Esophagus squamous epithelium (tissue), 5 donors: ENCODE results near the gene MBNL2. TPM values are rescaled to one million over a fixed set of nuclear protein-coding genes. Genes with fewer than 3 reads are reported as not detected.
A peak's percentile ranks its signal among the peaks of the same experiment; 100 is the strongest.

ENCODE experiments used
- DNase-seq: peaks from one replicate; lab custom pipeline; 2025; lab: John Stamatoyannopoulos, UW
- H3K27ac ChIP-seq, 4 donors: fragments of 200-600 bp; sonication (generic); one replicate each; pipeline ENCODE4 v1.5.1; 2016 to 2019; ENCODE audit warnings: mild to moderate bottlenecking in 1 of 4
- H3K27me3 ChIP-seq, 4 donors: fragments of 200-600 bp; sonication (generic); 1 replicate in 3 of 4; 2 replicates in 1 of 4; pipeline versions ENCODE4 v1.5.1 to v1.6.0; 2017 to 2021; ENCODE audit warnings: antibody characterized with exemption in 1 of 4
- H3K36me3 ChIP-seq, 3 donors: fragments of 200-600 bp; sonication (generic); one replicate each; pipeline ENCODE4 v1.5.1; 2016 to 2019
- H3K4me1 ChIP-seq, 3 donors: fragments of 200-600 bp; sonication (generic); one replicate each; pipeline ENCODE4 v1.5.1; 2017 to 2019
- H3K4me3 ChIP-seq, 4 donors: fragments of 200-600 bp; sonication (generic); 1 replicate in 3 of 4; 2 replicates in 1 of 4; pipeline ENCODE4 v1.5.1; 2016 to 2019; ENCODE audit warnings: mild to moderate bottlenecking in 2 of 4, moderate library complexity in 1 of 4
- H3K9me3 ChIP-seq, 3 donors: fragments of 200-600 bp; sonication (generic); one replicate each; pipeline ENCODE4 v1.5.1; 2016 to 2019
- CTCF ChIP-seq, 6 experiments: fragments of 450-650 bp in 4 of 6; fragments of 200-600 bp in 2 of 6; sonication (generic) in 2 of 6; IDR thresholded peaks; one replicate each; pipeline ENCODE4 v1.5.1; 2016 to 2019; ENCODE audit warnings: antibody characterized with exemption in 6 of 6, mild to moderate bottlenecking in 4 of 6, moderate library complexity in 4 of 6
- POLR2A ChIP-seq, 4 donors: fragments of 450-650 bp; IDR thresholded peaks; one replicate each; pipeline ENCODE4 v1.6.1; 2017; ENCODE audit warnings: antibody characterized with exemption in 4 of 4, mild to moderate bottlenecking in 4 of 4, moderate library complexity in 3 of 4
- WGBS, 2 donors: methylation state at CpG; one replicate each; pipeline ENCODE4 v1.1.5; 2018; 5-methylcytosine and 5-hydroxymethylcytosine counted together
- intact Hi-C: fragments of 100-400 bp; cut with DNase I; formaldehyde crosslinking; loops from one replicate; pipeline ENCODE4 v1.15.0; 2022
- total RNA-seq, 4 donors: library from RNA; depleted of rRNA; stranded (reverse); fragments of >200 nt; gene quantifications; one replicate each; pipeline ENCODE4 v1.1.0, GENCODE V29; 2016
- donor health status: DM: yes; HTN: yes; CAD: no.

The MBNL2 gene
- total RNA-seq, 4 donors from 2014 or later, result 18.3 to 58.7 (median 29.7) TPM

GRCh38 chr13:97225533-97225932 lies 3.4 kb downstream of the MBNL2 start:
- Histone ChIP-seq H3K27me3 (no peaks in the 10 kb centered on the region), H3K27ac (peak overlapping the region; percentile 74 to 93 (median 88)), H3K9me3 (no peaks in the 10 kb centered on the region), H3K4me3 (peak overlapping the region; percentile 48 to 81 (median 57)), H3K4me1 (peaks cover 31 to 85% (median 43%) of the 10 kb centered on the region in 3 donors), H3K36me3 (no peaks in the 10 kb centered on the region)
- intact Hi-C loops, result no loop called here
- 12 to 30% methylated on average over 3 to 4 of the region's 4 CpGs for WGBS, 2 donors
- DNase-seq, result no peak
- TF ChIP-seq POLR2A (IDR thresholded peaks at IDR 0.05) (no peak), CTCF (IDR thresholded peaks at IDR 0.05) (no peak)

GRCh38 chr13:97226013-97226412 lies 3.9 kb downstream of the MBNL2 start:
- no peak for DNase-seq
- H3K4me1 ChIP-seq, result peaks cover 31 to 85% (median 41%) of the 10 kb centered on the region in 3 donors
- intact Hi-C loops, result no loop called here
- TF ChIP-seq CTCF (IDR thresholded peaks at IDR 0.05), result no peak
- no peak for TF ChIP-seq POLR2A (IDR thresholded peaks at IDR 0.05)
- no peaks in the 10 kb centered on the region for H3K27me3 ChIP-seq
- peak overlapping the region; percentile 48 to 81 (median 57) for H3K4me3 ChIP-seq
- no peaks in the 10 kb centered on the region for H3K9me3 ChIP-seq
- WGBS, 2 donors, result 24 to 35% methylated on average over 8 of the region's 8 CpGs
- H3K27ac ChIP-seq, result peak overlapping the region; percentile 74 to 93 (median 88)
- no peaks in the 10 kb centered on the region for H3K36me3 ChIP-seq

- intact Hi-C loops, result no loop called here
- no peak for TF ChIP-seq POLR2A (IDR thresholded peaks at IDR 0.05)
- no peak for TF ChIP-seq CTCF (IDR thresholded peaks at IDR 0.05)
- H3K36me3 ChIP-seq, result peaks cover 0 to 9% (median 0%) of the 10 kb centered on the region in 3 donors
- peak overlapping the region in 2 of 4 donors; percentile 90 to 93 for H3K27ac ChIP-seq
- peaks cover 23 to 85% (median 44%) of the 10 kb centered on the region in 3 donors for H3K4me1 ChIP-seq
- WGBS, 2 donors, result 36 to 44% methylated on average over 6 of the region's 6 CpGs
- no peak for DNase-seq
- H3K27me3 ChIP-seq, result no peaks in the 10 kb centered on the region
- H3K4me3 ChIP-seq, result peak overlapping the region in 1 of 4 donors; percentile 81
- H3K9me3 ChIP-seq, result no peaks in the 10 kb centered on the region
Measured at GRCh38 chr13:97226788-97227627, 4.9 kb downstream of the MBNL2 start.

GRCh38 chr13:97228850-97229521 lies 6.9 kb downstream of the MBNL2 start:
- peaks cover 19 to 99% (median 54%) of the 10 kb centered on the region in 3 donors for H3K4me1 ChIP-seq
- H3K27ac ChIP-seq, result no peak overlapping the region
- WGBS, 2 donors, result 52 to 55% methylated on average over 3 of the region's 3 CpGs
- no peak for TF ChIP-seq CTCF (IDR thresholded peaks at IDR 0.05)
- TF ChIP-seq POLR2A (IDR thresholded peaks at IDR 0.05), result no peak
- no peaks in the 10 kb centered on the region for H3K27me3 ChIP-seq
- no peak overlapping the region for H3K4me3 ChIP-seq
- H3K9me3 ChIP-seq, result no peaks in the 10 kb centered on the region
- DNase-seq, result no peak
- peaks cover 0 to 10% (median 0%) of the 10 kb centered on the region in 3 donors for H3K36me3 ChIP-seq
- intact Hi-C loops, result no loop called here

- peaks cover 19 to 99% (median 61%) of the 10 kb centered on the region in 3 donors for H3K4me1 ChIP-seq
- TF ChIP-seq CTCF (IDR thresholded peaks at IDR 0.05) (no peak), POLR2A (IDR thresholded peaks at IDR 0.05) (no peak)
- H3K36me3 ChIP-seq, result peaks cover 0 to 10% (median 0%) of the 10 kb centered on the region in 3 donors
- WGBS, 2 donors, result 89 to 97% methylated on average over 3 of the region's 3 CpGs
- no peak for DNase-seq
- no peak overlapping the region for H3K27ac ChIP-seq
- H3K27me3 ChIP-seq, result no peaks in the 10 kb centered on the region
- H3K4me3 ChIP-seq, result no peak overlapping the region
- no peaks in the 10 kb centered on the region for H3K9me3 ChIP-seq
- intact Hi-C loops, result no loop called here
Measured at GRCh38 chr13:97229699-97230098, 7.6 kb downstream of the MBNL2 start.
